ENCODE results near the gene CYTH2. TPM values are rescaled to one million over a fixed set of nuclear protein-coding genes. Genes with fewer than 3 reads are reported as not detected.

CYTH2 gene
- total RNA-seq, 2 experiments from 2014 or later: 31.5 to 33.6 TPM

- Mint-ChIP-seq H3K4me1 (ENCODE audit: low read depth) (no peaks in the 10 kb centered on the region), H3K4me3 (no peak overlapping the region), H3K27me3 (peaks cover 5% of the 10 kb centered on the region), H3K9me3 (peaks cover 29% of the 10 kb centered on the region), H3K27ac (no peak overlapping the region), H3K36me3 (peaks cover 4% of the 10 kb centered on the region)
- ChIA-PET CTCF (interaction anchor here (1.2 kb wide), 1 partner anchor 58 kb away, joined by 3 read pairs; no protein-coding TSS in a partner anchor), POLR2A (no interaction called here)
- DNase-seq: no peak
- intact Hi-C loops (cut with micrococcal nuclease): no loop called here
These were observed 61.6 kb downstream of the CYTH2 start for GRCh38 chr19:48530770-48531169.

Other genes with a start within 250 kb of the CYTH2 start
- 100 to 1,000 TPM; 152 TPM for gene CARD8, start 213.5 kb upstream of the CYTH2 start, total RNA-seq
- under 1 TPM; 0.29 to 0.31 TPM for gene ZNF114, start 199.3 kb upstream of the CYTH2 start, total RNA-seq
- 100 to 1,000 TPM; 168 to 179 TPM for gene EMP3, start 143.8 kb upstream of the CYTH2 start, total RNA-seq
- 10 to 100 TPM; 17.1 to 17.9 TPM for gene TMEM143, start 105.4 kb upstream of the CYTH2 start, total RNA-seq
- under 1 TPM in 1 of 2 experiments, not detected in 1; 0.21 TPM for gene SYNGR4, start 105.0 kb upstream of the CYTH2 start, total RNA-seq
- 10 to 100 TPM; 82.9 to 88.1 TPM for gene KDELR1, start 77.8 kb upstream of the CYTH2 start, total RNA-seq
- gene GRIN2D, start 75.7 kb upstream of the CYTH2 start, total RNA-seq: under 1 TPM; 0.07 TPM
- 10 to 100 TPM; 38.8 to 45.3 TPM for gene GRWD1, start 23.4 kb upstream of the CYTH2 start, total RNA-seq
- gene KCNJ14, start 13.8 kb upstream of the CYTH2 start, total RNA-seq: 1 to 10 TPM; 1.2 TPM
- gene LMTK3, start 42.5 kb downstream of the CYTH2 start, total RNA-seq: 1 to 10 TPM; 3.6 to 3.8 TPM
- gene SULT2B1, start 82.8 kb downstream of the CYTH2 start, total RNA-seq: not detected
- not detected for gene SPACA4, start 137.4 kb downstream of the CYTH2 start, total RNA-seq
- gene FAM83E, start 145.7 kb downstream of the CYTH2 start, total RNA-seq: 1 to 10 TPM; 2.2 to 2.4 TPM
- gene RPL18, start 149.8 kb downstream of the CYTH2 start, total RNA-seq: 1,000 to 10,000 TPM; 2,095 to 2,140 TPM
- gene SPHK2, start 150.1 kb downstream of the CYTH2 start, total RNA-seq: 10 to 100 TPM; 24.1 to 24.6 TPM
- 10 to 100 TPM in 1 of 2 experiments, 1 to 10 TPM in 1; 8.3 to 10.4 TPM for gene DBP, start 168.0 kb downstream of the CYTH2 start, total RNA-seq
- 10 to 100 TPM; 12.7 to 15.9 TPM for gene CA11, start 176.8 kb downstream of the CYTH2 start, total RNA-seq
- under 1 TPM; 0.70 to 0.74 TPM for gene NTN5, start 203.6 kb downstream of the CYTH2 start, total RNA-seq
- gene FUT2, start 226.6 kb downstream of the CYTH2 start, total RNA-seq: not detected

All from activated CD4-positive, alpha-beta memory T cell treated with anti-CD3 and anti-CD28 coated beads for 36 hours (primary cell).